ENCODE measurements around the gene KLLN.
"Not testable (repeated sequence)": the region's sequence is repeated elsewhere in the genome, so short reads cannot be mapped to it uniquely, and the experiment has no call there.

KLLN gene

DNA sequence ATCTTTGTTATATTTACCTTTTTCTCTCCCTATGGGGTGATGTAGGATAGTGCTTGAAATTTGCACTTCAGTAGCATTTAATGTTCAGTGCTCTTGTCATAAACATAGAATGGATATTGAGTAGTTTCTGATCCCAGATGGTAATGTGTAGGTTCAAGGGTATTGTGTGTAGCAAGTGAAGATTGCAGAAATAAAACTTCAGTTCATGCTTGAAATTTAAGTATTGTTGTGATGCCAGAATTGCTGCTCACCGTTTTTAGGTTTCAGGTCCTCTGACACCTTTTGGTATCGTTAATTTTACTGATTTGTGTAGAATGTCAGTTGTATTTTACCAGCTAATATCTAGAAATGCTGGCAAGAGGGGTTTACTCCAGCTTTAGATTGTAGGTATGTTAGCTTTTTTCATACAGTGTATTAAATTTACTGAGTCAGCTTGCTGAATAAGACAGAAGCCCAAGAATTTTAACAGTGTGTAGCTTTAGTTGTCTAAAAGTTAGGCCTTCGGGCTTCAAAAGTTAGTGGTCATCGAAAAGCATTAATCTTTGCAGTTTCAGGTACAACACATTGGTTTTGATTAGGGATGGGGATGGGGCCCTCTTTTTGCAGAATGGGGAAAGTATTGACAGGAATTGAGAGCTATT lies 2.0 kb upstream of the KLLN start:
- DNase-seq, result no peak

DNA sequence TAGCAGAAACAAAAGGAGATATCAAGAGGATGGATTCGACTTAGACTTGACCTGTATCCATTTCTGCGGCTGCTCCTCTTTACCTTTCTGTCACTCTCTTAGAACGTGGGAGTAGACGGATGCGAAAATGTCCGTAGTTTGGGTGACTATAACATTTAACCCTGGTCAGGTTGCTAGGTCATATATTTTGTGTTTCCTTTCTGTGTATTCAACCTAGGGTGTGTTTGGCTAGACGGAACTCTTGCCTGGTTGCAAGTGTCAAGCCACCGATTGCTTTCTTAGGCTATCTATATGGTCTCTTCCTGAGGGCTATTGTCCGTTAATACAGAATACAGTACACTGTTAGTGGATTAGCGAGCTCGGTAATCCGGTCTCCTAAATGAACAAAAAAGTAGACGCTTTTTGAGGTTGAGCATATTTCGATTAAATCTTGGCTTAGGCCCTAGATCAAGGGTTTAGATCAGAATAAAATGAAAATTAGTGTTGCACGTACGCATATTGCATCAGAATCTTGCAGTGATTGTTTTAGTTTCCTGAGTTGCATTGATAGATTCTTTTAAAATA lies 1.2 kb upstream of the KLLN start:
- peak; percentile 53 for DNase-seq

DNA sequence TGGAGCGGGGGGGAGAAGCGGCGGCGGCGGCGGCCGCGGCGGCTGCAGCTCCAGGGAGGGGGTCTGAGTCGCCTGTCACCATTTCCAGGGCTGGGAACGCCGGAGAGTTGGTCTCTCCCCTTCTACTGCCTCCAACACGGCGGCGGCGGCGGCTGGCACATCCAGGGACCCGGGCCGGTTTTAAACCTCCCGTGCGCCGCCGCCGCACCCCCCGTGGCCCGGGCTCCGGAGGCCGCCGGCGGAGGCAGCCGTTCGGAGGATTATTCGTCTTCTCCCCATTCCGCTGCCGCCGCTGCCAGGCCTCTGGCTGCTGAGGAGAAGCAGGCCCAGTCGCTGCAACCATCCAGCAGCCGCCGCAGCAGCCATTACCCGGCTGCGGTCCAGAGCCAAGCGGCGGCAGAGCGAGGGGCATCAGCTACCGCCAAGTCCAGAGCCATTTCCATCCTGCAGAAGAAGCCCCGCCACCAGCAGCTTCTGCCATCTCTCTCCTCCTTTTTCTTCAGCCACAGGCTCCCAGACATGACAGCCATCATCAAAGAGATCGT lies 690 bp upstream of the KLLN start:
- peak; percentile 39 for DNase-seq

DNA sequence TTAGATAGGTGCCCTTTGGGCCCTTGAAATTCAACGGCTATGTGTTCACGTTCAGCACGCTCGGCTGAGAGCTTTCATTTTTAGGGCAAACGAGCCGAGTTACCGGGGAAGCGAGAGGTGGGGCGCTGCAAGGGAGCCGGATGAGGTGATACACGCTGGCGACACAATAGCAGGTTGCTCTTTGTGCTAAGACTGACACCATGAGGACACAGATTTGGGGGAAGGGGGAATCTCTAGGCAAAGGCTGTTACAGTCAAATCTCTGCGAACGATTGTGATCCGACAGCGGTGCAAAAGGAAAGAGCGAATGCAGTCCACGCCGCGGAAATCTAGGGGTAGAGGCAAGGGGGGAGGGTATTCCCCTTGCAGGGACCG lies 667 bp downstream of the KLLN start:
- peak; percentile 72 for DNase-seq

GRCh38 chr10:87861953-87862678 lies 1.2 kb downstream of the KLLN start:
- peak; percentile 99 for DNase-seq

GRCh38 chr10:87861566-87861952 lies 1.8 kb downstream of the KLLN start:
- DNase-seq, result peak; percentile 82

- peak; percentile 28 for DNase-seq
Measured at GRCh38 chr10:87860816-87861403, 2.4 kb downstream of the KLLN start.

DNA sequence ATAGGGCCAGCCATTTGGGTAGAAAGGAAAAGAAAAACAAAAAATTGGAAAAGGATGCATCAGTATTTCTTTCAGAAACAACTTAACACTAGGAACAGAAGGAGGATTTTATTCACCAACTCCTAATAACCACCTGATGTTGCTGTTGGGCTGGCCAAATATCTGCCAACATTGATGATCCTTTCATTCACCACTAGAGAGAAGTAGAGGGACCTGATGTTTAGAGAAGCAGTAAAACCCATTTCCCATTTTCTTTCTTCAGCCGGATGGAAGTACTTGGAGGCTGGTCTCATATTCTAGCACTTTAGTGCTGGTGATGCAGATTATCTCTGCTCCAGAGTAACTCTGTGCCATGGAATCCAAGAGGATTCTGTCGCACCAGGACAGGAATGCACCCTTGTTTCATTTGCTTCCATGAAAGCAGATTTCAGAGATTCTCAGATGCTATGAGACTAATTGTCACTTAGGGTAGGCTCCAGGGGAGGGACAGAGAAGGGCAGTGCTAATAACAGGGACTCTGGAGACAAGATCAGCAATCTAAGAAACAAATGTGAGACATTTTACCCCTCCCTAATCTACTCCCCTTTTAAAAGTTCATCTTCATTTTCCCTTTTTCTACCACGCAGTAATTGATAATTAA lies 3.1 kb downstream of the KLLN start:
- DNase-seq, result peak; percentile 90

- DNase-seq, result not testable (repeated sequence)
Measured at GRCh38 chr10:87855665-87856064, 7.7 kb downstream of the KLLN start.

GRCh38 chr10:87855247-87855646 lies 8.1 kb downstream of the KLLN start:
- not testable (repeated sequence) for DNase-seq

DNA sequence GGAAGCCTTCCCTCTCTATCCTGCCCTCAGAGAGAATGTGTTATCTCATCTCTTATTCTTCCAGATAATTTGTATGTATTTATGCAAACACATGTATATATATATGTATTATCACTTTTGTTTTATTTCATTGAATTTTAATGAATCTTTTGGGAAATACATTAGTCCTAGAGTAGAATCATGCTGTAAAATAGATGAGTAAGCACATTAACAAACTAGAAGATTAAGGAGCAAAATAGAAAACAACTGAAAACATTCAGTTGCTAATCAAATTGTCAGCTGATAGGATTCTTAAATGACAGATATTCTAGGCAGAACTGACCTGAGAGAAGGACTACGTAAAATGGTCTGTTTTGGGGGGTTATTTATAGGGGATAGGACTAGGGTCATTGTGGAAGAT lies 11.2 kb downstream of the KLLN start:
- DNase-seq, result no peak

DNA sequence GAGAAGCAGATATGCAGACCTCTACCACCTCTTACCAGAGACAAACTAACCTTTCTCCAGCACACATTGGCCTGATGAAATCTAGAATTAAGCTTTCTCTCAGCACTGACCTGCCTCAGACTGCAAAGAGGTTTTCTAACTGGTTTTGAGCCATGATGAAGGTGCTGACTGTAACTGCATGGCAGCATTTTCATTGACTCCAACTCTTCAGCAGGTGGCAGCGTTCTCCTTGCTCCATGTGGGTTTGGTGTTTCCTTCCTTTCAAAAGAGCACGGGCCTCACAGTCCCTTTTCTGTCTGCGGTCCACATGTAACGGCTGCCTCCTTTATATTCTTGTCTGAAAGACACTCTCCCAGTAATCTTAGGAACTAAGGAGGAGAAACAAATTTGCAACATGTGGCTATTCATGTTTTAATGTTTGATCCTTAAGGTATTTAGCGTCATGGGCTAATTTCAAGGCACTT lies 12.6 kb downstream of the KLLN start:
- DNase-seq, result peak; percentile 87

DNA sequence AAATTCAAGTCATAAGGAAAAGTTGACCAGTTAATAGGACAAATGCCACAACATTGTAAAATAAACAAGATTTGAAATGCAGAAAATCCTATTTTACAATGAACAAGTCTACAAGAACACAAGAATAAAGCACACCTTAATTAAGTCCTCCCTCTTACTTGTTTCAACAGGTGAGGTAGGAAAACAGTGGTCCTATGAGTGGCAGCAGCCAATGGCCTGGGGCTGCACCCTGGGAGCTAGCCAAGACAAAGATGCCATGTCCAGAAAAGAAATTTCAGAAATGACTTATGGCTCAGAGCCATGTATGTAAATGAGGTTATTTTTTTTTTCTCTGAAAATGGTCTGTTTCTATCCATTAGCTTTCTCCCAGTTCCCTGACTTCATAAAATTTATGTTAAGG lies 14.3 kb downstream of the KLLN start:
- DNase-seq, result no peak

DNA sequence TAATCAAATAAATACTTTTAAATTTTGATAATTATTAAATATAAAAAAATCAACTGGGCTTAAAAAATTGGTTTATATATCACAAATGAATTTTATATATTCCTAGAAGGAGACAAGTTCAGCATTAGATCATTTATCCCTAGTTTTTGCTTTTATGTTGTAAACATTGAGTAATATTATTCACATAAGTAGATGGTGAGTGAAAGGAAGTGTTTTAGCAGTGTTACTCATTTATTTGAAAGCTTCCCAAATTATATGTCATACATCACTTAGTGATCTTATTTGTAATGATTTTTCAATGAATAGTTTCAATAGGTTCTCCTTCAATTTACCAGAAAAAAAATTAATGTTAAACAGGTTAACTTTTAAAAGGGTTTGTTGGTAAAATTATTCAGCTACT lies 15.8 kb downstream of the KLLN start:
- DNase-seq, result no peak

DNA sequence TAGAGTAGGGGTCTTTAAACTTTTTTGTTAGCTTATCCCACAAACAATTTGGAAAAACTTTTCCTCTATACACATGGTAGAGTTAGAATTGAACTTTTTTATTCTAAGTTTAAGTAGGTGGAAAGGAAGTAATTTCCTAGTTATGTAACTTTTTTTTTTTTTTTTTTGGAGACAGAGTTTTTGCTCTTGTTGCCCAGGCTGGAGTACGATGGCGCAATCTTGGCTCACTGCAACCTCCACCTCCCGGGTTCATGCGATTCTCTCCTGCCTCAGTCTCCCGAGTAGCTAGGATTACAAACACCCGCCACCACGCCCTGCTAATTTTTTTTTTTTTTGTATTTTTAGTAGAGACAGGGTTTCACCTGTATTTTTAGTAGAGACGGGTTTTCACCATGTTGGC lies 16.6 kb downstream of the KLLN start:
- not testable (repeated sequence) for DNase-seq

GRCh38 chr10:87846023-87846422 lies 17.3 kb downstream of the KLLN start:
- no peak for DNase-seq

DNA sequence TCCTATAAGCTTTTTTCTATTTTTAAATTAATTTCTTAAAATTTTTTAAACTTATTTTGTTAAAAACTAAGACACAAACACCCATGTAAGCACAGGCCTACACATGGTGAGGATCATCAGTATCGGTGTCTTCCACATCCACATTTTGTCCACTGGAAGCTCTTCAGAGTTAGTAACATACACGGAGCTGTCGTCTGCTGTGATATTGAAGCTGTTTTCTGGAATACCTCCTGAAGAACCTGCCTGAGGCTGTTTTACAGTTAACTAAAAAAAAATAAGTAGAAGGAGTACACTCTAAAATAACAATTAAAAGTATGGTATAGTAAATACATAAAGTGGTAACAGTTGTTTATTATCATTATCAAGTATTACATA lies 17.7 kb downstream of the KLLN start:
- no peak for DNase-seq

DNA sequence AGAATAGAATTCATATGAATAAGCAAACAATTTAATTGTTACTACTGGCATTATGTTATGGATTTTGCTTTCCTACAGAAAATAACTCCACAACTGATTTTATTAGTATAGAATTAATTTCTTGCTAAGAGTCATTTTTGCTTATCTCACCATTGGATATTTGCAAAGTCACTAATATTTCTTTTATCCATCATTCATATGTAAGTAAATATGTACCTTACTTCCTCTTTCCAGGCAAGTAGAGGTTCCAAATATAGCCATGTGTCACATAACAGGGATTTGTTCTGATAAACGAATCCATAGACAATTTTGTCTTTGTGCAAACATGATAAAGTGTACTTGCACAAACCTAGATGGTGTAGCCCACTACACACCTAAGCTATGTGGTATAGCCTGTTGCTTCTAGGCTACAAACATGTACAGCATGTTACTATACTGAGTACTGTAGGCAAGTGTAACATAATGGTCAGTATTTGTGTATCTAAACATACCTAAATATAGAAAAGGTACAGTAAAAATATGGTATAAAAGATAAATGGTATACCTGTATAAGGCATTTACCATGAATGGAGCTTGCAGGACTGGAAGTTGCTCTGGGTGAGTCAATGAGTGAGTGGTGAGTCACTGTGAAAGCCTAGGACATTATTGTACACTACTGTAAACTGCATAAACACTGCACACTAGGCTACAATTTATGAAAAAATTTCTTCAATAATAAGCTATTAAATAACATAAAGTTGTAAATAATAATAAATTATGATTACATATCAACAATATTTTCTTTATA lies 18.3 kb downstream of the KLLN start:
- DNase-seq, result no peak

GRCh38 chr10:87843714-87844113 lies 19.6 kb downstream of the KLLN start:
- DNase-seq, result no peak

- peak; percentile 69 for DNase-seq
Measured at GRCh38 chr10:87842776-87843497, 20.4 kb downstream of the KLLN start.

DNA sequence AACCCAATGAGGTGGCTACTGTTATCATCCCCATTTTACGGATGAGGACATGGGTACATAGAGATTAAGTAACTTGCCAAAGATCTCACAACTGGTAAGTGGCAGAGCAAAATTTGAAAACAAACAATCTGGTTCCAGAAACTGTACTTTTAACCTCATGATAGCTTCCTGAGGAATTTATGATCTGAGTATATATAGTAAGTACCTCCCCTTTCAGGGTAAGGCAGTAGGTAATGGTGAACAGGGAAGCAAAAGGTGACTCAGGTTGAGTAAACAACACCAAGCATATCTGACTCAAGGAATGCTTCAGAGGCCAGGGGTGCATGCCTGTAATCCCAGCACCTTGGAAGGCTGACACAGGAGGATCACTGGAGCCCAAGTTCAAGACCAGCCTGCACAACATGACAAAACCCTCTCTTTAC lies 21.1 kb downstream of the KLLN start:
- DNase-seq, result no peak

- DNase-seq, result no peak
Measured at GRCh38 chr10:87841186-87841585, 22.1 kb downstream of the KLLN start.

All from hematopoietic multipotent progenitor cell treated with erythropoietin and hydrocortisone succinate and interleukin-3 and kit ligand, for 6 days (in vitro differentiated cells).